PFSK-1 (cell line): ENCODE results near the gene MAGEB17.

Source experiments
- POLR2AphosphoS5 ChIP-seq: IDR thresholded peaks from 2 replicates; pipeline ENCODE4 v1.6.1; 2012; ENCODE audit warnings: low read depth, mild to moderate bottlenecking, control low read depth, low read length, moderate library complexity
- SIN3A ChIP-seq: IDR thresholded peaks from 2 replicates; pipeline ENCODE4 v1.6.1; 2012; ENCODE audit warnings: mild to moderate bottlenecking, low read length, moderate library complexity, borderline replicate concordance; ENCODE audit not compliant: insufficient read depth
- TF ChIP-seq, protein P1 (sequence below), 2 experiments: IDR thresholded peaks; 2 replicates each; pipeline versions ENCODE4 v1.6.1 to v1.8.0; 2011 to 2012; ENCODE audit warnings: low read depth in 2 of 2, low read length in 2 of 2, control low read depth in 1 of 2, inconsistent platforms in 1 of 2, mild to moderate bottlenecking in 1 of 2, moderate library complexity in 1 of 2; ENCODE audit not compliant: insufficient read depth in 1 of 2

DNA sequence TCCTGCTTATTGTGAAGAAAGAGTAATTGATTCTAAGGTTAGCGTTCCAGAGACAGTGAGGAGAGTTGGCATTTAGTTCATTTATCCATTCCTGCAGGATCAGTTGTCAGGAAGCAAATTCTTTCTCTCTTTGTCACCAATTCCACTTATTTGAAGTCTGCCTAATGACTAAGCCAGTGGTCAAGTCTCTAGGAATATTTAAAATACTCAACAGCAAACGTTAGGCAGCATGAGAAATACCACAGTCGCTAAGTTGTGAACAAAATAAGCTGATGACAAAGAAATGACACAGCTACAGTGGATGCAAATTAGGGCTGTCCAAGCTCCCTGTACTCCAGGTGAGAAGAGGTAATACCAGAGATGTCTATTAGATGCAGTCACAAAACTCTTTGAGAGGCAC lies 6.6 kb upstream of the MAGEB17 start:
- TF ChIP-seq POLR2AphosphoS5 (no peak), SIN3A (no peak)
- TF ChIP-seq, protein P1, sequence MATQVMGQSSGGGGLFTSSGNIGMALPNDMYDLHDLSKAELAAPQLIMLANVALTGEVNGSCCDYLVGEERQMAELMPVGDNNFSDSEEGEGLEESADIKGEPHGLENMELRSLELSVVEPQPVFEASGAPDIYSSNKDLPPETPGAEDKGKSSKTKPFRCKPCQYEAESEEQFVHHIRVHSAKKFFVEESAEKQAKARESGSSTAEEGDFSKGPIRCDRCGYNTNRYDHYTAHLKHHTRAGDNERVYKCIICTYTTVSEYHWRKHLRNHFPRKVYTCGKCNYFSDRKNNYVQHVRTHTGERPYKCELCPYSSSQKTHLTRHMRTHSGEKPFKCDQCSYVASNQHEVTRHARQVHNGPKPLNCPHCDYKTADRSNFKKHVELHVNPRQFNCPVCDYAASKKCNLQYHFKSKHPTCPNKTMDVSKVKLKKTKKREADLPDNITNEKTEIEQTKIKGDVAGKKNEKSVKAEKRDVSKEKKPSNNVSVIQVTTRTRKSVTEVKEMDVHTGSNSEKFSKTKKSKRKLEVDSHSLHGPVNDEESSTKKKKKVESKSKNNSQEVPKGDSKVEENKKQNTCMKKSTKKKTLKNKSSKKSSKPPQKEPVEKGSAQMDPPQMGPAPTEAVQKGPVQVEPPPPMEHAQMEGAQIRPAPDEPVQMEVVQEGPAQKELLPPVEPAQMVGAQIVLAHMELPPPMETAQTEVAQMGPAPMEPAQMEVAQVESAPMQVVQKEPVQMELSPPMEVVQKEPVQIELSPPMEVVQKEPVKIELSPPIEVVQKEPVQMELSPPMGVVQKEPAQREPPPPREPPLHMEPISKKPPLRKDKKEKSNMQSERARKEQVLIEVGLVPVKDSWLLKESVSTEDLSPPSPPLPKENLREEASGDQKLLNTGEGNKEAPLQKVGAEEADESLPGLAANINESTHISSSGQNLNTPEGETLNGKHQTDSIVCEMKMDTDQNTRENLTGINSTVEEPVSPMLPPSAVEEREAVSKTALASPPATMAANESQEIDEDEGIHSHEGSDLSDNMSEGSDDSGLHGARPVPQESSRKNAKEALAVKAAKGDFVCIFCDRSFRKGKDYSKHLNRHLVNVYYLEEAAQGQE (IDR thresholded peaks at IDR 0.05; ENCODE audit: insufficient read depth in 1 of 2, low read depth in 2 of 2, low read length in 2 of 2), result no peak
